Psoas muscle (tissue), 8 donors: Measurements from ENCODE around the gene RNF149. TPM values are rescaled to one million over a fixed set of nuclear protein-coding genes. Genes with fewer than 3 reads are reported as not detected.

Experiments used
- ATAC-seq, 4 donors: fragments of 200-7000 bp; cut with Tn5 transposase; one replicate each; pipeline ENCODE4 v1.9.1; 2020; ENCODE audit warnings: moderate library complexity in 3 of 4, mild to moderate bottlenecking in 2 of 4
- DNase-seq, 2 donors: peaks; one replicate each; pipeline ENCODE4 v3.0.0-alpha.2; 2020
- H3K27ac ChIP-seq: fragments of 200-600 bp; one replicate; pipeline ENCODE4 v1.8.0; 2022
- H3K27me3 ChIP-seq, 3 donors: fragments of 200-600 bp in 1 of 3; one replicate each; pipeline versions ENCODE4 v1.6.1 to v1.8.0; 2013 to 2022; ENCODE audit warnings: low read length in 2 of 3, mild to moderate bottlenecking in 2 of 3, moderate library complexity in 1 of 3; ENCODE audit not compliant: insufficient read depth in 3 of 3
- H3K36me3 ChIP-seq, 2 donors: fragments of 200-600 bp in 1 of 2; one replicate each; pipeline versions ENCODE4 v1.6.1 to v1.8.0; 2013 to 2022; ENCODE audit warnings: low read depth in 1 of 2, mild to moderate bottlenecking in 1 of 2, moderate library complexity in 1 of 2; ENCODE audit not compliant: insufficient read depth in 1 of 2
- H3K4me1 ChIP-seq: fragments of 200-600 bp; one replicate; pipeline ENCODE4 v1.8.0; 2022
- H3K4me3 ChIP-seq: fragments of 200-600 bp; one replicate; pipeline ENCODE4 v1.8.0; 2022; ENCODE audit warnings: mild to moderate bottlenecking
- H3K9me3 ChIP-seq: fragments of 200-600 bp; one replicate; pipeline ENCODE4 v1.8.0; 2022
- CTCF ChIP-seq: fragments of 200-600 bp; IDR thresholded peaks from one replicate; pipeline ENCODE4 v1.8.0; 2022; ENCODE audit warnings: antibody characterized with exemption
- WGBS, 3 donors: extraction: QIAGEN DNeasy Blood & Tissue Kit; methylation state at CpG; one replicate each; pipeline versions ENCODE4 v1.1.6 to v1.1.7; 2013; 5-methylcytosine and 5-hydroxymethylcytosine counted together
- intact Hi-C, 2 donors: fragments of 100-400 bp; cut with DNase I; formaldehyde crosslinking; loops; one replicate each; pipeline versions ENCODE4 v1.11.0 to v1.14.2; 2022
- polyA plus RNA-seq, 3 donors: library from polyadenylated mRNA; stranded (reverse); fragments of 200-250 nt; gene quantifications; one replicate each; pipeline ENCODE4 v1.2.3, GENCODE V29; 2013
- total RNA-seq, 4 donors: library from RNA; stranded (reverse); fragmentation: NEBNext Ultra II Directional in 2 of 4; extraction: Animal tissue kit (Norgen Biotek cat#: 25700) in 2 of 4; gene quantifications; one replicate each; pipeline versions ENCODE4 v1.2.1 to v1.2.4, GENCODE V29; 2021 to 2023
- donor health status: healthy with polysubstance abuse.
- donor health status: DM: no; HTN: no; CAD: no; lungs with moderate emphysema.
- donor health status: Bipolar disorder and iron deficiency.
- donor health status: healthy.
- donor health status: DM: yes; HTN: yes; CAD: no.
- donor health status: DM: no; HTN: no; CAD: no.
- donor health status: DM: no; HTN: no; CAD: no.
- donor health status: DM: yes; HTN: yes; CAD: no.

RNF149 gene
- total and polyA plus RNA-seq, 7 donors = 10.7 to 23.7 (median 19.2) TPM

GRCh38 chr2:101293544-101293943 lies 15.0 kb downstream of the RNF149 start:
- WGBS, 3 donors = 88 to 98% (median 89%) methylated on average over 2 of the region's 2 CpGs
- Histone ChIP-seq H3K9me3 (no peaks in the 10 kb centered on the region), H3K4me1 (peaks cover 23% of the 10 kb centered on the region), H3K36me3 (peaks cover 6 to 51% of the 10 kb centered on the region in 2 donors), H3K27ac (no peak overlapping the region), H3K27me3 (no peaks in the 10 kb centered on the region), H3K4me3 (no peak overlapping the region)
- ATAC-seq (no peak), DNase-seq (no peak)
- TF ChIP-seq CTCF = no peak
- intact Hi-C loops = no loop called here

- no peak overlapping the region for H3K27ac ChIP-seq
- H3K4me3 ChIP-seq = no peak overlapping the region
- no peaks in the 10 kb centered on the region for H3K9me3 ChIP-seq
- H3K27me3 ChIP-seq = no peaks in the 10 kb centered on the region
- 86 to 90% (median 87%) methylated on average over 3 of the region's 3 CpGs for WGBS, 3 donors
- ATAC-seq (no peak), DNase-seq (no peak)
- peaks cover 4 to 67% of the 10 kb centered on the region in 2 donors for H3K36me3 ChIP-seq
- TF ChIP-seq CTCF = no peak
- H3K4me1 ChIP-seq = peaks cover 11% of the 10 kb centered on the region
- intact Hi-C loops = no loop called here
Measured at GRCh38 chr2:101291973-101292372, 16.5 kb downstream of the RNF149 start.

GRCh38 chr2:101290711-101291110 lies 17.8 kb downstream of the RNF149 start:
- no peak overlapping the region for H3K27ac ChIP-seq
- no peaks in the 10 kb centered on the region for H3K9me3 ChIP-seq
- intact Hi-C loops = no loop called here
- H3K4me1 ChIP-seq = peaks cover 4% of the 10 kb centered on the region
- no peaks in the 10 kb centered on the region for H3K27me3 ChIP-seq
- peaks cover 4 to 80% of the 10 kb centered on the region in 2 donors for H3K36me3 ChIP-seq
- no peak overlapping the region for H3K4me3 ChIP-seq
- ATAC-seq (no peak), DNase-seq (no peak)
- no peak for TF ChIP-seq CTCF

GRCh38 chr2:101287303-101287702 lies 21.2 kb downstream of the RNF149 start:
- Histone ChIP-seq H3K4me3 (no peak overlapping the region), H3K36me3 (peaks cover 9 to 87% of the 10 kb centered on the region in 2 donors), H3K4me1 (peaks cover 9% of the 10 kb centered on the region), H3K9me3 (no peaks in the 10 kb centered on the region), H3K27ac (no peak overlapping the region), H3K27me3 (no peaks in the 10 kb centered on the region)
- DNase-seq (no peak), ATAC-seq (no peak)
- no peak for TF ChIP-seq CTCF
- 97% methylated on average over 2 of the region's 2 CpGs for WGBS, 3 donors
- intact Hi-C loops = no loop called here

GRCh38 chr2:101286684-101287083 lies 21.8 kb downstream of the RNF149 start:
- no peak overlapping the region for H3K4me3 ChIP-seq
- ATAC-seq = no peak
- TF ChIP-seq CTCF = no peak
- 96 to 97% (median 97%) methylated on average over 6 of the region's 6 CpGs for WGBS, 3 donors
- intact Hi-C loops = no loop called here
- DNase-seq = no peak
- no peaks in the 10 kb centered on the region for H3K27me3 ChIP-seq
- H3K27ac ChIP-seq = no peak overlapping the region
- peaks cover 9% of the 10 kb centered on the region for H3K4me1 ChIP-seq
- peaks cover 15 to 87% of the 10 kb centered on the region in 2 donors for H3K36me3 ChIP-seq
- H3K9me3 ChIP-seq = no peaks in the 10 kb centered on the region
